ENCODE measurements around the gene COL4A2. TPM values are rescaled to one million over a fixed set of nuclear protein-coding genes. Genes with fewer than 3 reads are reported as not detected.

COL4A2 gene
- polyA plus RNA-seq, 1 experiment: 208 TPM

DNA sequence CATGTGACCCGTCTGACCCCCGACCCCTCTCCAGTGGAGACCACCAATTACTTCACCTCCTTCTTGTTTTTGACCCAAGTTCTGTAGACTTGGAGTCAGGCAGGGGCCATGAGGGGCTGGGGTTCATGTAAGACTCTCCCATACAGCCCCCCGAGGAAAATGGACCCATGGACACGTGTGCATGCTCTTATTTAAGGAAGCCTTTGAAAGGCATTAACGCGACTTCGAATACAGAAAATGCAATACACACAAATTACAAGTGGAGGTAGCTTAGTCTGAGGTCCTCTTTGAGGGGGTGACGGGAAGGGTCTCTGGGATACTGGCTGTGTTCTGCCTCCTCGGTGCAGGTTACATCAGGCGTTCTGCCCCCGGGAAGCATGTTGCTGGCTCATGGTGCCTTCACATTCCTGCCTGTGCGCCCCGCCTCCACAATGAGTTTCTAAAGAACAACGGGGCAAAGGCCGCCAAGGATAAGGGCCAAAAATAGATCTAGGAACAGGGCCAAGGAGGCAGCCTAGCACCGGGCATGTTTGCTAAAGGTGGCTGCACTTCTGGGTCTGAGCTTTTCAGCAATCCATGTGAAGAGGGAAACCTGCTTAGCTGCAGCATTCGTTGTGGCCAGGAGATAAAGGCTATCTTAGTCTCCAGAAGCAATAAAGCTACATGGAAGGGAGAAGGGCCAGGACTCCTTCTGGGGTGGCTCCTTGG lies 199.9 kb downstream of the COL4A2 start:
- CTCF ChIA-PET: no interaction called here
- Histone ChIP-seq H3K4me3 (ENCODE audit: low read depth, low read length) (no peak overlapping the region), H3K27me3 (ENCODE audit: control insufficient read depth, insufficient read depth, low read length) (no peaks in the 10 kb centered on the region), H3K9me3 (ENCODE audit: control insufficient read depth, insufficient read depth, low read length) (no peaks in the 10 kb centered on the region; the same call in 1 of the 2 replicates), H3K27ac (ENCODE audit: low read depth, low read length) (no peak overlapping the region)
- TF ChIP-seq, protein P1, sequence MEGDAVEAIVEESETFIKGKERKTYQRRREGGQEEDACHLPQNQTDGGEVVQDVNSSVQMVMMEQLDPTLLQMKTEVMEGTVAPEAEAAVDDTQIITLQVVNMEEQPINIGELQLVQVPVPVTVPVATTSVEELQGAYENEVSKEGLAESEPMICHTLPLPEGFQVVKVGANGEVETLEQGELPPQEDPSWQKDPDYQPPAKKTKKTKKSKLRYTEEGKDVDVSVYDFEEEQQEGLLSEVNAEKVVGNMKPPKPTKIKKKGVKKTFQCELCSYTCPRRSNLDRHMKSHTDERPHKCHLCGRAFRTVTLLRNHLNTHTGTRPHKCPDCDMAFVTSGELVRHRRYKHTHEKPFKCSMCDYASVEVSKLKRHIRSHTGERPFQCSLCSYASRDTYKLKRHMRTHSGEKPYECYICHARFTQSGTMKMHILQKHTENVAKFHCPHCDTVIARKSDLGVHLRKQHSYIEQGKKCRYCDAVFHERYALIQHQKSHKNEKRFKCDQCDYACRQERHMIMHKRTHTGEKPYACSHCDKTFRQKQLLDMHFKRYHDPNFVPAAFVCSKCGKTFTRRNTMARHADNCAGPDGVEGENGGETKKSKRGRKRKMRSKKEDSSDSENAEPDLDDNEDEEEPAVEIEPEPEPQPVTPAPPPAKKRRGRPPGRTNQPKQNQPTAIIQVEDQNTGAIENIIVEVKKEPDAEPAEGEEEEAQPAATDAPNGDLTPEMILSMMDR (IDR thresholded peaks at IDR 0.05; ENCODE audit: low read depth, low read length): no peak
- no peak for DNase-seq (ENCODE audit: low read depth, low spot score)
- POLR2A ChIA-PET: no interaction called here

- H3K4me3 ChIP-seq (ENCODE audit: low read depth, low read length): no peak overlapping the region
- ChIA-PET CTCF (no interaction called here), POLR2A (no interaction called here)
- H3K9me3 ChIP-seq (ENCODE audit: control insufficient read depth, insufficient read depth, low read length): no peaks in the 10 kb centered on the region; the same call in 1 of the 2 replicates
- TF ChIP-seq, protein P1 (IDR thresholded peaks at IDR 0.05; ENCODE audit: low read depth, low read length): 0 out of 2 replicates have a peak, but pooled peaks have one; percentile 8
- H3K27me3 ChIP-seq (ENCODE audit: control insufficient read depth, insufficient read depth, low read length): no peaks in the 10 kb centered on the region
- DNase-seq (ENCODE audit: low read depth, low spot score): no peak
- no peak overlapping the region for H3K27ac ChIP-seq (ENCODE audit: low read depth, low read length)
These were observed 200.7 kb downstream of the COL4A2 start for GRCh38 chr13:110507678-110508381.

DNA sequence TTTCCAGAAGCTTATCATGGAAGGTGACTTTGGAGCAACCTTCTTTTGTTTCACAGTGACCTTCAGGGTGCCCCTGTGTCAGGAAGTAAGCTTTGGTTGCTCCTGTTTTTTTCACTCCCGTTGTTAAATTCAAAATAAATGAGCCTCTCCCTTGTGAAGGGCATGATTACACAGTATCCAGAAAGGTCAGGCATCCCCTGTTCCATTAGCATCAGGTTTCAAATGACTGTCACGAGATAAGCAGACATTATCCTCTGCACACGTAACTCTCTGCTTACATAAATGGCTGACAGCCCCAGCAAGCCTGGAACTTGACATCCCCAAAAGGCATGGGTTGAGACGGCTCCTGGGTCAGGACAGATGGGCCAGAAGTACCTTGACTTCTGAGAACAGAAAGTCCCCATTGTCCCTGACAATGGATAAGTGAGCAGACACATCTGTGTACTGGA lies 202.4 kb downstream of the COL4A2 start:
- H3K27me3 ChIP-seq (ENCODE audit: control insufficient read depth, insufficient read depth, low read length): no peaks in the 10 kb centered on the region
- H3K4me3 ChIP-seq (ENCODE audit: low read depth, low read length): no peak overlapping the region
- no peak for DNase-seq (ENCODE audit: low read depth, low spot score)
- TF ChIP-seq, protein P1 (IDR thresholded peaks at IDR 0.05; ENCODE audit: low read depth, low read length): no peak
- ChIA-PET POLR2A (no interaction called here), CTCF (no interaction called here)
- no peak overlapping the region for H3K27ac ChIP-seq (ENCODE audit: low read depth, low read length)
- no peaks in the 10 kb centered on the region; the same call in 1 of the 2 replicates for H3K9me3 ChIP-seq (ENCODE audit: control insufficient read depth, insufficient read depth, low read length)

GRCh38 chr13:110509971-110510786 lies 203.1 kb downstream of the COL4A2 start:
- TF ChIP-seq, protein P1 (IDR thresholded peaks at IDR 0.05; ENCODE audit: low read depth, low read length): no peak
- no peaks in the 10 kb centered on the region for H3K27me3 ChIP-seq (ENCODE audit: control insufficient read depth, insufficient read depth, low read length)
- CTCF ChIA-PET: no interaction called here
- H3K4me3 ChIP-seq (ENCODE audit: low read depth, low read length): no peak overlapping the region
- no peak for DNase-seq (ENCODE audit: low read depth, low spot score)
- H3K9me3 ChIP-seq (ENCODE audit: control insufficient read depth, insufficient read depth, low read length): no peaks in the 10 kb centered on the region; the same call in 1 of the 2 replicates
- POLR2A ChIA-PET: no interaction called here
- no peak overlapping the region for H3K27ac ChIP-seq (ENCODE audit: low read depth, low read length)
